Mucosa of gallbladder (tissue), 1 donor: Measurements from ENCODE around the gene FUNDC2. TPM values are rescaled to one million over a fixed set of nuclear protein-coding genes. Genes with fewer than 3 reads are reported as not detected.
"Not testable (repeated sequence)": the region's sequence is repeated elsewhere in the genome, so short reads cannot be mapped to it uniquely, and the experiment has no call there.

Source experiments
- DNase-seq: peaks from one replicate; pipeline ENCODE4 v3.0.0-alpha.2; 2020; ENCODE audit warnings: low spot score
- total RNA-seq: library from RNA; stranded (reverse); gene quantifications from one replicate; pipeline ENCODE4 v1.2.1, GENCODE V29; 2021
- donor health status: DM: no; HTN: no; CAD: no.

Gene FUNDC2
- 82.7 TPM for total RNA-seq

- DNase-seq = peak; percentile 94
Observed at GRCh38 chrX:155026727-155027508, at the start of gene FUNDC2. Gene FUNDC2, plus strand, starts transcription at chrX:155026844. Its CDS starts 95 bp downstream, at chrX:155026939.

GRCh38 chrX:154979629-154980028 lies 47.0 kb upstream of the FUNDC2 start:
- DNase-seq = no peak

- peak; percentile 83 for DNase-seq
Observed at GRCh38 chrX:154980330-154981115, 46.1 kb upstream of the FUNDC2 start.

- no peak for DNase-seq
Observed at GRCh38 chrX:154981116-154981411, 45.6 kb upstream of the FUNDC2 start.

- DNase-seq = no peak
Observed at GRCh38 chrX:154986826-154987575, 39.6 kb upstream of the FUNDC2 start.

GRCh38 chrX:154987940-154988339 lies 38.7 kb upstream of the FUNDC2 start:
- DNase-seq = no peak

GRCh38 chrX:154988719-154989118 lies 37.9 kb upstream of the FUNDC2 start:
- no peak for DNase-seq

- DNase-seq = no peak
Observed at GRCh38 chrX:154990496-154990895, 36.1 kb upstream of the FUNDC2 start.

- DNase-seq = no peak
Observed at GRCh38 chrX:154991039-154991438, 35.6 kb upstream of the FUNDC2 start.

- DNase-seq = no peak
Observed at GRCh38 chrX:154991476-154991875, 35.2 kb upstream of the FUNDC2 start.

- no peak for DNase-seq
Observed at GRCh38 chrX:154998204-154998880, 28.3 kb upstream of the FUNDC2 start.

GRCh38 chrX:155000841-155001240 lies 25.8 kb upstream of the FUNDC2 start:
- no peak for DNase-seq

- no peak for DNase-seq
Observed at GRCh38 chrX:155001873-155002272, 24.8 kb upstream of the FUNDC2 start.

- DNase-seq = no peak
Observed at GRCh38 chrX:155005190-155005589, 21.5 kb upstream of the FUNDC2 start.

GRCh38 chrX:155006379-155006778 lies 20.3 kb upstream of the FUNDC2 start:
- DNase-seq = not testable (repeated sequence)

- DNase-seq = not testable (repeated sequence)
Observed at GRCh38 chrX:155006913-155007671, 19.6 kb upstream of the FUNDC2 start.

GRCh38 chrX:155008578-155008977 lies 18.1 kb upstream of the FUNDC2 start:
- not testable (repeated sequence) for DNase-seq

- no peak for DNase-seq
Observed at GRCh38 chrX:155009994-155010472, 16.6 kb upstream of the FUNDC2 start.

GRCh38 chrX:155020591-155020990 lies 6.1 kb upstream of the FUNDC2 start:
- no peak for DNase-seq

- no peak for DNase-seq
Observed at GRCh38 chrX:155022585-155022984, 4.1 kb upstream of the FUNDC2 start, which contains the start of gene F8. Gene F8, minus strand, starts transcription at chrX:155022723. Its CDS starts 171 bp downstream, at chrX:155022552.
